Panc1 (cell line): ENCODE data around the gene DCBLD1. TPM values are rescaled to one million over a fixed set of nuclear protein-coding genes. Genes with fewer than 3 reads are reported as not detected.

ENCODE experiments used
- ATAC-seq: fragments of 200-7000 bp; cut with Tn5 transposase; 2 replicates; pipeline ENCODE4 v1.9.1; 2020; ENCODE audit warnings: mild to moderate bottlenecking, moderate library complexity
- BruUV-seq: library from RNA; stranded (reverse); fragments of 400-500 nt; replicated peaks from 2 replicates; lab custom pipeline; 2021; lab: Mats Ljungman, UMichigan
- CTCF ChIA-PET: fragments of 300-600 bp; sonication (Branson Sonifier 250); formaldehyde crosslinking; loops from one replicate; lab custom pipeline; 2022; ENCODE audit warnings: antibody characterized with exemption; lab: Charles Lee
- POLR2A ChIA-PET: fragments of 300-600 bp; sonication (Branson Sonifier 250); formaldehyde crosslinking; loops from one replicate; lab custom pipeline; 2022; ENCODE audit warnings: antibody characterized with exemption; lab: Charles Lee
- DNase-seq: peaks from one replicate; pipeline ENCODE4 v3.0.0-alpha.2; 2010; ENCODE audit warnings: low read depth, low spot score
- H3K27ac ChIP-seq: 2 replicates; pipeline ENCODE4 v1.5.1; 2011; ENCODE audit warnings: mild to moderate bottlenecking, low read length, inconsistent platforms
- H3K27me3 ChIP-seq: fragments of 200-500 bp; sonication (Bioruptor generic); 2 replicates; pipeline ENCODE4 v1.6.0; 2014; ENCODE audit warnings: low read length, inconsistent platforms; ENCODE audit not compliant: control insufficient read depth, insufficient read depth
- H3K36me3 ChIP-seq: fragments of 200-500 bp; sonication (Bioruptor generic); 2 replicates; pipeline ENCODE4 v1.5.1; 2014; ENCODE audit warnings: inconsistent platforms, mild to moderate bottlenecking, low read length, moderate library complexity; ENCODE audit not compliant: control insufficient read depth, insufficient read depth
- H3K4me1 ChIP-seq: 2 replicates; pipeline ENCODE4 v1.5.1; 2011; ENCODE audit warnings: inconsistent platforms, mild to moderate bottlenecking, low read length, moderate library complexity; ENCODE audit not compliant: control insufficient read depth, insufficient read depth
- H3K4me3 ChIP-seq, 2 experiments: 2 replicates each; pipeline ENCODE4 v1.5.1; 2011 to 2012; ENCODE audit warnings: low read depth in 2 of 2, low read length in 2 of 2, mild to moderate bottlenecking in 2 of 2, inconsistent platforms in 1 of 2, moderate library complexity in 1 of 2
- H3K9me3 ChIP-seq: fragments of 200-500 bp; sonication (Bioruptor generic); 2 replicates; pipeline ENCODE4 v1.5.1; 2014; ENCODE audit warnings: low read depth, mild to moderate bottlenecking, inconsistent platforms, low read length, moderate library complexity; ENCODE audit not compliant: control insufficient read depth, insufficient read depth
- POLR2AphosphoS5 ChIP-seq: IDR thresholded peaks from 2 replicates; pipeline ENCODE4 v1.6.1; 2012; ENCODE audit warnings: mild to moderate bottlenecking, low read depth, low read length, moderate library complexity
- SIN3A ChIP-seq: IDR thresholded peaks from 2 replicates; pipeline ENCODE4 v1.6.1; 2012; ENCODE audit warnings: low read depth, mild to moderate bottlenecking, low read length, moderate library complexity, borderline replicate concordance; ENCODE audit not compliant: insufficient read depth
- TCF7L2 ChIP-seq: IDR thresholded peaks from 2 replicates; pipeline ENCODE4 v1.6.1; 2011; ENCODE audit warnings: mild to moderate bottlenecking, low read depth, low read length, inconsistent platforms
- in situ Hi-C: cut with HindIII; loops from 2 replicates; pipeline ENCODE4 v1.10.0; 2016; ENCODE audit warnings: low sequenced_read_pairs, low pct_unique_long_range_greater_than_20kb
- intact Hi-C: fragments of 100-400 bp; cut with micrococcal nuclease; formaldehyde crosslinking; loops from one replicate; pipeline ENCODE4 v1.10.0; 2022; ENCODE audit not compliant: unreplicated experiment
- total RNA-seq: library from RNA; stranded (reverse); gene quantifications from one replicate; pipeline ENCODE4 v1.2.1, GENCODE V29; 2021; ENCODE audit not compliant: unreplicated experiment
- TF ChIP-seq, protein P1 (sequence below), 2 experiments: IDR thresholded peaks; 2 replicates each; pipeline ENCODE4 v1.6.1; 2011 to 2012; ENCODE audit warnings: low read depth in 2 of 2, control low read depth in 1 of 2, low read length in 1 of 2, mild to moderate bottlenecking in 1 of 2, moderate library complexity in 1 of 2; ENCODE audit not compliant: insufficient read depth in 1 of 2
- TF ChIP-seq, protein P2 (sequence below): fragments of 450-650 bp; IDR thresholded peaks from 2 replicates; pipeline ENCODE4 v1.5.1; 2017; ENCODE audit warnings: mild to moderate bottlenecking

The DCBLD1 gene
- total RNA-seq, 1 experiment from 2014 or later: 29.0 TPM

DNA sequence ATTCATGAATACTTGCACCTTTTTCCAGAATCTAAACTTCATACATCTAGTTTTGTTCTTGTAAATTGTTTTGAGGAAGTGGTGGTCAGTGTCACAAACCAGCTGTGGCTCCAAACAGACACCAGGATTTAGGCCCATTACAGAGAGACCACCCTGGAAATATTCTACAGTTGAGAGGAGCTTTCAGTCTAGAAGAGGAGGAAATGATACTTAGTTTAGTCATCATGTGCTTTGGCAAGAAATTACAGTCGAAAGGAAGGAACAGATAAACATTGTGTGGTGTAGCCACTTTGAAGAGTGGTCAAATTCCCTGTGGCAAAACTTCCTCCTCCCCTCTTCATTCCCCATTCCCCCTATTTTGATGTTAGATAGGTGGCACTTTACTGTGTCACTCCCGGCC lies 15.7 kb downstream of the DCBLD1 start:
- no TSS peak for BruUV-seq
- Histone ChIP-seq H3K4me1 (peaks cover 51% of the 10 kb centered on the region), H3K36me3 (no peaks in the 10 kb centered on the region), H3K9me3 (no peaks in the 10 kb centered on the region), H3K4me3 (peak overlapping the region in 1 of 2 experiments; percentile 29; a peak in 2 of 4 replicates), H3K27me3 (no peaks in the 10 kb centered on the region), H3K27ac (peak overlapping the region; percentile 92)
- ATAC-seq (peak; percentile 81), DNase-seq (no peak)
- CTCF ChIA-PET: no interaction called here
- POLR2A ChIA-PET: no interaction called here
- TF ChIP-seq TCF7L2 (peak; percentile 37; the same call in 1 of the 2 replicates), POLR2AphosphoS5 (peak; percentile 61; the same call in 1 of the 2 replicates)
- TF ChIP-seq, protein P1, sequence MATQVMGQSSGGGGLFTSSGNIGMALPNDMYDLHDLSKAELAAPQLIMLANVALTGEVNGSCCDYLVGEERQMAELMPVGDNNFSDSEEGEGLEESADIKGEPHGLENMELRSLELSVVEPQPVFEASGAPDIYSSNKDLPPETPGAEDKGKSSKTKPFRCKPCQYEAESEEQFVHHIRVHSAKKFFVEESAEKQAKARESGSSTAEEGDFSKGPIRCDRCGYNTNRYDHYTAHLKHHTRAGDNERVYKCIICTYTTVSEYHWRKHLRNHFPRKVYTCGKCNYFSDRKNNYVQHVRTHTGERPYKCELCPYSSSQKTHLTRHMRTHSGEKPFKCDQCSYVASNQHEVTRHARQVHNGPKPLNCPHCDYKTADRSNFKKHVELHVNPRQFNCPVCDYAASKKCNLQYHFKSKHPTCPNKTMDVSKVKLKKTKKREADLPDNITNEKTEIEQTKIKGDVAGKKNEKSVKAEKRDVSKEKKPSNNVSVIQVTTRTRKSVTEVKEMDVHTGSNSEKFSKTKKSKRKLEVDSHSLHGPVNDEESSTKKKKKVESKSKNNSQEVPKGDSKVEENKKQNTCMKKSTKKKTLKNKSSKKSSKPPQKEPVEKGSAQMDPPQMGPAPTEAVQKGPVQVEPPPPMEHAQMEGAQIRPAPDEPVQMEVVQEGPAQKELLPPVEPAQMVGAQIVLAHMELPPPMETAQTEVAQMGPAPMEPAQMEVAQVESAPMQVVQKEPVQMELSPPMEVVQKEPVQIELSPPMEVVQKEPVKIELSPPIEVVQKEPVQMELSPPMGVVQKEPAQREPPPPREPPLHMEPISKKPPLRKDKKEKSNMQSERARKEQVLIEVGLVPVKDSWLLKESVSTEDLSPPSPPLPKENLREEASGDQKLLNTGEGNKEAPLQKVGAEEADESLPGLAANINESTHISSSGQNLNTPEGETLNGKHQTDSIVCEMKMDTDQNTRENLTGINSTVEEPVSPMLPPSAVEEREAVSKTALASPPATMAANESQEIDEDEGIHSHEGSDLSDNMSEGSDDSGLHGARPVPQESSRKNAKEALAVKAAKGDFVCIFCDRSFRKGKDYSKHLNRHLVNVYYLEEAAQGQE (IDR thresholded peaks at IDR 0.05; ENCODE audit: insufficient read depth in 1 of 2, low read depth in 2 of 2, low read length in 1 of 2): no peak
- intact Hi-C loops: no loop called here
- in situ Hi-C loops: no loop called here

DNA sequence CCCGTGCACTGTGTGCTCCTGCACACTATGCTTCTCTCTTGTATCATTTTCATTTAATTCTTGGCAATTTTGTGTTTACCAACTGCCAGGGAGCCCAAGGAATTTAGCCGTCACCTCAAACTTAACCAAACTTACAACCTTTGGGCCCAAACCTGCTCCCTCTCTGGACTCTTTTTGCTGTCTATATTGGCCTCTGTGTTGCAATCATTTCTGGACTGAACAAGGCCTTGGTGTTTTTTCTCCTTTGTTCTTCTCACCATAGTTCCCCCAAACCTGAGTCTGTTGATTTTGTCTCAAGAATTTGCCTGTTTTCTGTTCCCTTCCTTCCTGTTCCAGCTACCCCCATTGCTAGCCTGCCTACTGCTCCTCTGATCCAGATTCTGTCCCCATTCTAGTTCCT lies 19.2 kb downstream of the DCBLD1 start:
- Histone ChIP-seq H3K27ac (peak overlapping the region; percentile 68), H3K9me3 (no peaks in the 10 kb centered on the region), H3K27me3 (no peaks in the 10 kb centered on the region), H3K4me1 (peaks cover 18% of the 10 kb centered on the region), H3K36me3 (no peaks in the 10 kb centered on the region), H3K4me3 (no peak overlapping the region)
- ATAC-seq (no peak), DNase-seq (no peak)
- no TSS peak for BruUV-seq
- TF ChIP-seq, protein P2, sequence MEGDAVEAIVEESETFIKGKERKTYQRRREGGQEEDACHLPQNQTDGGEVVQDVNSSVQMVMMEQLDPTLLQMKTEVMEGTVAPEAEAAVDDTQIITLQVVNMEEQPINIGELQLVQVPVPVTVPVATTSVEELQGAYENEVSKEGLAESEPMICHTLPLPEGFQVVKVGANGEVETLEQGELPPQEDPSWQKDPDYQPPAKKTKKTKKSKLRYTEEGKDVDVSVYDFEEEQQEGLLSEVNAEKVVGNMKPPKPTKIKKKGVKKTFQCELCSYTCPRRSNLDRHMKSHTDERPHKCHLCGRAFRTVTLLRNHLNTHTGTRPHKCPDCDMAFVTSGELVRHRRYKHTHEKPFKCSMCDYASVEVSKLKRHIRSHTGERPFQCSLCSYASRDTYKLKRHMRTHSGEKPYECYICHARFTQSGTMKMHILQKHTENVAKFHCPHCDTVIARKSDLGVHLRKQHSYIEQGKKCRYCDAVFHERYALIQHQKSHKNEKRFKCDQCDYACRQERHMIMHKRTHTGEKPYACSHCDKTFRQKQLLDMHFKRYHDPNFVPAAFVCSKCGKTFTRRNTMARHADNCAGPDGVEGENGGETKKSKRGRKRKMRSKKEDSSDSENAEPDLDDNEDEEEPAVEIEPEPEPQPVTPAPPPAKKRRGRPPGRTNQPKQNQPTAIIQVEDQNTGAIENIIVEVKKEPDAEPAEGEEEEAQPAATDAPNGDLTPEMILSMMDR: no peak
- TF ChIP-seq SIN3A: no peak
- TF ChIP-seq POLR2AphosphoS5: no peak
- no peak for TF ChIP-seq TCF7L2
- ChIA-PET CTCF (no interaction called here), POLR2A (no interaction called here)
- intact Hi-C loops (no loop called here), in situ Hi-C loops (no loop called here)

DNA sequence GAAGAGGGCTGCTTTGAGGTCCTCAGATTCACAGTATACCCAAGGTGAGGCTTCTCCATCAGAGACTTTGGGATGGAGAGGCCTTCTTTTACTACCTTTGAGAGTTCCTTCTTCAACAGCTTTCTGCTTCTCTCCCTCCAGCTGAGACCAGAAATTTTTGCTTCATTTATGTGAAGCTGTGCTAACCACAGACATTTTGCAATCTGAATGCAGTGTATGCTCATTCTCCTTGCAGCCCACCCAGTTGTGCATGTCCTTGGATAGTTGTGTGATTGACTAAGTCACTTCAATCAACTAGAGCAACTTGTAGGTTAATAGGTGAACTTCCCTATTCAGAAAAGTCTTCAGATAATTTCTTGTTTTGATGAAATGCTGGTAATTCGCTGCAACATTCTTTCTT lies 20.1 kb downstream of the DCBLD1 start:
- Histone ChIP-seq H3K4me1 (peaks cover 16% of the 10 kb centered on the region), H3K36me3 (no peaks in the 10 kb centered on the region), H3K27ac (no peak overlapping the region), H3K9me3 (no peaks in the 10 kb centered on the region), H3K4me3 (no peak overlapping the region), H3K27me3 (no peaks in the 10 kb centered on the region)
- ATAC-seq: no peak
- ChIA-PET POLR2A (no interaction called here), CTCF (no interaction called here)
- intact Hi-C loops (no loop called here), in situ Hi-C loops (no loop called here)
- BruUV-seq: no TSS peak
- no peak for DNase-seq
- TF ChIP-seq, protein P2: no peak
- TF ChIP-seq TCF7L2 (no peak), POLR2AphosphoS5 (no peak), SIN3A (no peak)
- TF ChIP-seq, protein P1 (IDR thresholded peaks at IDR 0.05; ENCODE audit: insufficient read depth in 1 of 2, low read depth in 2 of 2, low read length in 1 of 2): no peak
